Renal cortex interstitium (tissue), 15 donors: ENCODE data around the gene NETO1. TPM values are rescaled to one million over a fixed set of nuclear protein-coding genes. Genes with fewer than 3 reads are reported as not detected.
A peak's percentile ranks its signal among the peaks of the same experiment; 100 is the strongest.

Experiments
- DNase-seq, 11 donors: peaks; one replicate each; pipeline ENCODE4 v3.0.0-alpha.2; 2013; ENCODE audit warnings: low read depth in 9 of 11, low spot score in 4 of 11; ENCODE audit errors: extremely low read depth in 1 of 11
- long read RNA-seq, 16 experiments: transcript quantifications; one replicate each; lab custom pipeline, GENCODE V29; 2026
- polyA plus RNA-seq, 3 donors: library from polyadenylated mRNA; unstranded; fragments of 120-200 nt; gene quantifications; one replicate each; pipeline ENCODE4 v1.2.1, GENCODE V29; 2013; ENCODE audit not compliant: insufficient read length in 3 of 3

NETO1 gene
- polyA plus RNA-seq: 1 to 10 TPM; 1.0 to 1.6 (median 1.1) TPM
- long read RNA-seq, donor 1: 0 reads
- long read RNA-seq, donor 2: 0 reads
- long read RNA-seq, donor 3: 0 reads
- long read RNA-seq, donor 4: 0 reads
- long read RNA-seq, donor 5: 0 reads
- long read RNA-seq, donor 6: 0 reads
- long read RNA-seq, donor 7: 0 reads
- long read RNA-seq, donor 8: 0 reads
- long read RNA-seq, donor 9: 0 reads
- long read RNA-seq, donor 10: 0 reads
- long read RNA-seq, donor 11: 0 reads
- long read RNA-seq, donor 12: 0 reads
- long read RNA-seq, donor 13: 0 reads
- long read RNA-seq, donor 14: 0 reads
- long read RNA-seq, donor 15: 0 reads
- long read RNA-seq, donor 16: 0 reads

DNA sequence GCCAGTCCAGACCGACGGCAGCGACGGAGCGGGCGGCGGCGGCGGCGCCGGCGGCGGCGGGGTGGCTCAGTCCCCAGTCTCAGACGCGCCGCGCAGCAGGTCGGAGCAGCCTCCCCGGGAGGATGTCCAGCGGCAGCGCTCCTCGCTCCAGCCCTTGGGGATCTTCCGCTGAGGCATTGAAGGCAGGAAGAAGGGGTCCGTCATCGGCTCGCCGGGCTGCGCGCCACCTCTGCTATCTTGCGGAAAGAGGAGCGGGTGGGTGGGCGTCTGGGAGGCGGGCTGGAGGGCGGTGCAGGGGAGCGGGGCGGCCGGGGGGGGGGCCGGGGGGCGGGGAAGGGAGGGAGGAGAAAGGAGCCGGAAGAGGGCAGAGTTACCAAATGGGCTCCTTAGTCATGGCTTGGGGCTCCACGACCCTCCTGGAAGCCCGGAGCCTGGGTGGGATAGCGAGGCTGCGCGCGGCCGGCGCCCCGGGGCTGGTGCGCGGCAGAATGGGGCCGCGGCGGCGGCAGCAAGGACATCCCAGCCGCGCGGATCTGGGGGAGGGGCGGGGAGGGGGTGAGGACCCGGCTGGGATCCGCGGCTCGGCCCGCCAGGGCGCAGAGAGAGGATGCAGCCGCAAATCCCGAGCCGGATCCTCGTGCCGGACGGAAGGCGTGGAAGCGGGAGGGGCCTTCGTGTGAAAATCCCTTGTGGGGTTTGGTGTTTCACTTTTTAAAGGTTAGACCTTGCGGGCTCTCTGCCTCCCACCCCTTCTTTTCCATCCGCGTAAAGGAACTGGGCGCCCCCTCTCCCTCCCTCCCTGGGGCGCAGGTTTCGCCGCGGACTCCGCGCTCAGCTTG is at the start of gene NETO1:
NETO1 (minus strand) TSS at position 242 of the 839 bp plus-strand sequence. CDS start 696 bp downstream, outside the sequence.
- peak in 2 of 11 donors; percentile 6 to 29 for DNase-seq

GRCh38 chr18:72910045-72910444 is 42.3 kb upstream of the NETO1 start:
- no peak for DNase-seq

- DNase-seq: no peak
Observed at GRCh38 chr18:72908181-72908580, 40.4 kb upstream of the NETO1 start.

DNA sequence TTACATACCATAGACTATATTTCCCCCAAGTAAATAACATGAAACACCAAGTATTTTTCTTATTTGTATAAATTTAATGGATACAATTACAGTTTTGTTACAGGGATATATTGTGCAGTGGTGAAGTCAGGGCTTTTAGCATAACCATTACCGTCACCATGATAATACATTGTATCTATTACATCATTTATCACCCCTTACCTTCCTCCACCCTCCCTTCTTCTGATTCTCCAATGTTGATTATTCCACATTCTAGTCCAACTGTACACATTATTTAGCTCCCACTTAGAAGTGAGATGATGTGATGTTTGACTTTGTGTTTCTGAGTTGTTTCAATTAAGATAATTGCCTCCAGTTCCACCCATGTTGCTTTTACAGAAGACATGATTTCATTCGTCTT is 35.2 kb upstream of the NETO1 start:
- DNase-seq: no peak

GRCh38 chr18:72899338-72899737 is 31.6 kb upstream of the NETO1 start:
- DNase-seq: no peak

DNA sequence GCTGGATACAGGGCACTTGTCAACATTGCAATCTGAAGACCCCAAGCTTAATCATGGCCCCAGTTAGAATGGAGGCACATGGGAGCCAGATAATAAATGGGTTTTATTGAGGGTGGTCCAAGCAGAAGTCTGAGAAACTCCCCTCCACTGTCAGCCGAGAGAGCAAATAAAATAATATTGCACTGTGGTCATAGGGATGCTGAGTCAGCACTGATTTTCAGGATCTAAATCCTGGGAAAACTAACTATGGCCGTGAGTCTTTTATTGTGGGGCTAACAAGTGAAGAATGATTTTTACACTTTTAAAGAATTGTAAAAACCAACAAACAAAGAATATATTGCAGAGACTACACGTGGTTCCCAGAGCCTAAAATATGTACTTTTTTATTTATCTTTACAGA is 31.1 kb upstream of the NETO1 start:
- DNase-seq: no peak

- DNase-seq: no peak
Observed at GRCh38 chr18:72895548-72895947, 27.8 kb upstream of the NETO1 start.

DNA sequence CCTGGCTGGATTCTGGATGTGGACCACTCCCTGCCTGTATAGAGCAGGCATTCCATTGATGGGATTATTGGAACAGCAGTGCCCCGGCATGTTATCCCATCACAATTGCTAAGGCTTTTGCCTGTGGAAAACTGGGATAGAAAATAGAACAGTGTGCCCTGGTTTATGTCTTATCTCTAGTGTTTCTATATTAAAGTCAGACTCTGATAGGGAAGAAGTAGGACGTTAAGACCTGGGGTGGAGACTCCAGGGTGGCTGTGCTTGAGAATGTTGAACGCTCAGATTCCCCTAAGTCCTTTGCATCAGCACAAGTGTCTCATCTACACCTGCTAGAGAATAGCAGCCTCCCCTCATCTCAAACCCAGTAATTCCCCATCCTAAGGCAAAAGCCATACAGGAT is 10.8 kb upstream of the NETO1 start:
- DNase-seq: no peak

DNA sequence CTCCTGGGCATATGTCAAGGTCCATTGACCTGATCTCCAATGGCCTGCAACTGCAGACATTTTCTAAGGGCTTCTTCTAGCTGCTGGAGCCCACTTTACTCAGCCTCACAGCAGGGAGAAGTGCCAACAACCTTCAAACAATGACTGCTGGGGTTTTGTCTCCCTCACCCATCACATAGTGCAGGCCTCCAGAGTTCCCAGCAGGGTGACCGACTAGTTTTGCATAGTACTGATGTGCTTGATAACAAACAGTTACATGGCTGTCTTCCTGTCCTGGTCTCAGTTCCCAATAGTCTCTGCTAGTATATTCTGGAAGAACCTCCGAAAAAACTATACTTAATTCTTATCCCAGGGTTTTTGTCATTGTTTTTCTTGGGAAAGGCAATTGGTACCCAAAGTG is 10.4 kb upstream of the NETO1 start:
- no peak for DNase-seq

DNA sequence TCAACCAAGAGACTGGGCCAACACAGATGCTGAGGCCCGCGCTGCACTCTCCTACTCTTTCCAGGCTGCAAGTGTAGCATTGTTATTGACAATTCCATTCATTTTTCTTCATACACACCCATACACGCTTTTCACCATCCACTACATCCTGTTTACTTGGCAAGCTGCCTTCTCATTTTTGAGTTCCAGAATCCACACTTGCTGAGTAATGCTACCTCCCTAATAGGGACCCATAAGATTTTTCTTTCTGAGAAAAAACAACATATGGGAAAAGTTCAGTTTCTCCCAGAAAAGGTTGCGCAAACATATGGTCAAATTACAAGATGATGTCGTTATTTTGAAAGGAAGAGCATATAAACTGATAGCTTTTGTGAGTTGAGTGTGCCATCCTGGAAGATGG is 3.3 kb upstream of the NETO1 start:
- DNase-seq: no peak

- peak in 1 of 11 donors; percentile 1 for DNase-seq
Observed at GRCh38 chr18:72869226-72870185, 1.7 kb upstream of the NETO1 start.

GRCh38 chr18:72868585-72869225 is 918 bp upstream of the NETO1 start:
- peak in 1 of 11 donors; percentile 6 for DNase-seq

GRCh38 chr18:72866901-72867745 is 664 bp downstream of the NETO1 start:
- DNase-seq: peak in 2 of 11 donors; percentile 10 to 13

- DNase-seq: no peak
Observed at GRCh38 chr18:72866442-72866900, 1.3 kb downstream of the NETO1 start.

- no peak for DNase-seq
Observed at GRCh38 chr18:72863754-72864153, 4.0 kb downstream of the NETO1 start.

GRCh38 chr18:72859088-72859487 is 8.7 kb downstream of the NETO1 start:
- DNase-seq: no peak

DNA sequence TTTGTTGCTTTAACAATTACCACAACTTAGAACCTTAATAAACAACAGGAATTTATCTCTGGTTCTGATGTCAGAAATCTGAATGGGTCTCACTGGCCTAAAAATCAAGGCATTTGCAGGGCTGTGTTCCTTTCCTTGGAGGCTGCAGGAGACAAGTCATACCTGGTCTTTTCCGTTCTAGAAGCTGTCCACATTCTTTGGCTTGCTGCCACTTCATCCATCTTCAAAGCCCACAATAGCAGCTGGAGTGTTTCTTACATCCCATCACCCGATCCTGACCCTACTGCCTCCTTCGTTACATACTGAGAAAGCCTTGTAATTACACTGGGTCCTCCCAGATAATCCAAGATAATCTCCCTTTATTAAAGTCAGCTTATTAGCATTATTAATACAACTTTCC is 18.1 kb downstream of the NETO1 start:
- no peak for DNase-seq
